ENCODE data around the gene PALS2.

Gene PALS2

DNA sequence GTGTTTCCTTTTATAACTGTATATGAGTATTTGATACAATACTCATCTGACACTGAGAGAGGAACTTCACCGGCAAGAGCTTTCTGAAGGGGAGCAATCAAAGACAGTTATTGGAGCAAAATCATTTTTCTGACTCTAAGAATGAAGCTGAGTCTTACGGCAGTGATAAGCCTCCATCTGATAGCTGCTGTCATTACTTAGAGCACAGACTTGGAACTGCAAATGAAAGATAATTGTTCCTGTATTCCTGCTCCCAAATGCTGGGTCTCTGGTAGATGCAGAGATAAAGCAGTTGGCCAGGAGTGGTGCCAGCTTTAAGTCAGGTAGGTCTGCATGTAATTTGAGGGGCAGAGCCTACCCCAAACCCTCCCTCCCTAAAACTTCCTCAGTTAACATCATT lies 2.3 kb upstream of the PALS2 start:
- TF ChIP-seq TAF1 (IDR thresholded peaks at IDR 0.05; ENCODE audit: borderline replicate concordance, insufficient read depth, low read length): no peak
- TF ChIP-seq, protein P1, sequence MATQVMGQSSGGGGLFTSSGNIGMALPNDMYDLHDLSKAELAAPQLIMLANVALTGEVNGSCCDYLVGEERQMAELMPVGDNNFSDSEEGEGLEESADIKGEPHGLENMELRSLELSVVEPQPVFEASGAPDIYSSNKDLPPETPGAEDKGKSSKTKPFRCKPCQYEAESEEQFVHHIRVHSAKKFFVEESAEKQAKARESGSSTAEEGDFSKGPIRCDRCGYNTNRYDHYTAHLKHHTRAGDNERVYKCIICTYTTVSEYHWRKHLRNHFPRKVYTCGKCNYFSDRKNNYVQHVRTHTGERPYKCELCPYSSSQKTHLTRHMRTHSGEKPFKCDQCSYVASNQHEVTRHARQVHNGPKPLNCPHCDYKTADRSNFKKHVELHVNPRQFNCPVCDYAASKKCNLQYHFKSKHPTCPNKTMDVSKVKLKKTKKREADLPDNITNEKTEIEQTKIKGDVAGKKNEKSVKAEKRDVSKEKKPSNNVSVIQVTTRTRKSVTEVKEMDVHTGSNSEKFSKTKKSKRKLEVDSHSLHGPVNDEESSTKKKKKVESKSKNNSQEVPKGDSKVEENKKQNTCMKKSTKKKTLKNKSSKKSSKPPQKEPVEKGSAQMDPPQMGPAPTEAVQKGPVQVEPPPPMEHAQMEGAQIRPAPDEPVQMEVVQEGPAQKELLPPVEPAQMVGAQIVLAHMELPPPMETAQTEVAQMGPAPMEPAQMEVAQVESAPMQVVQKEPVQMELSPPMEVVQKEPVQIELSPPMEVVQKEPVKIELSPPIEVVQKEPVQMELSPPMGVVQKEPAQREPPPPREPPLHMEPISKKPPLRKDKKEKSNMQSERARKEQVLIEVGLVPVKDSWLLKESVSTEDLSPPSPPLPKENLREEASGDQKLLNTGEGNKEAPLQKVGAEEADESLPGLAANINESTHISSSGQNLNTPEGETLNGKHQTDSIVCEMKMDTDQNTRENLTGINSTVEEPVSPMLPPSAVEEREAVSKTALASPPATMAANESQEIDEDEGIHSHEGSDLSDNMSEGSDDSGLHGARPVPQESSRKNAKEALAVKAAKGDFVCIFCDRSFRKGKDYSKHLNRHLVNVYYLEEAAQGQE (IDR thresholded peaks at IDR 0.05; ENCODE audit: insufficient read depth in 1 of 2, low read depth in 2 of 2, low read length in 2 of 2): no peak
- no peak for TF ChIP-seq FOXP2 (optimal IDR thresholded peaks at IDR 0.05; ENCODE audit: borderline replicate concordance, extremely low read depth, extremely low read length, insufficient read depth)
- no peak for TF ChIP-seq POLR2AphosphoS5 (IDR thresholded peaks at IDR 0.05; ENCODE audit: low read depth, low read length)
- TF ChIP-seq SIN3A (IDR thresholded peaks at IDR 0.05; ENCODE audit: borderline replicate concordance, insufficient read depth, low read length): no peak

GRCh38 chr7:24572016-24572392 lies 1.2 kb upstream of the PALS2 start:
- TF ChIP-seq, protein P1 (IDR thresholded peaks at IDR 0.05; ENCODE audit: insufficient read depth in 1 of 2, low read depth in 2 of 2, low read length in 2 of 2): no peak
- no peak for TF ChIP-seq TAF1 (IDR thresholded peaks at IDR 0.05; ENCODE audit: borderline replicate concordance, insufficient read depth, low read length)
- TF ChIP-seq POLR2AphosphoS5 (IDR thresholded peaks at IDR 0.05; ENCODE audit: low read depth, low read length): no peak
- no peak for TF ChIP-seq FOXP2 (optimal IDR thresholded peaks at IDR 0.05; ENCODE audit: borderline replicate concordance, extremely low read depth, extremely low read length, insufficient read depth)
- no peak for TF ChIP-seq SIN3A (IDR thresholded peaks at IDR 0.05; ENCODE audit: borderline replicate concordance, insufficient read depth, low read length)

DNA sequence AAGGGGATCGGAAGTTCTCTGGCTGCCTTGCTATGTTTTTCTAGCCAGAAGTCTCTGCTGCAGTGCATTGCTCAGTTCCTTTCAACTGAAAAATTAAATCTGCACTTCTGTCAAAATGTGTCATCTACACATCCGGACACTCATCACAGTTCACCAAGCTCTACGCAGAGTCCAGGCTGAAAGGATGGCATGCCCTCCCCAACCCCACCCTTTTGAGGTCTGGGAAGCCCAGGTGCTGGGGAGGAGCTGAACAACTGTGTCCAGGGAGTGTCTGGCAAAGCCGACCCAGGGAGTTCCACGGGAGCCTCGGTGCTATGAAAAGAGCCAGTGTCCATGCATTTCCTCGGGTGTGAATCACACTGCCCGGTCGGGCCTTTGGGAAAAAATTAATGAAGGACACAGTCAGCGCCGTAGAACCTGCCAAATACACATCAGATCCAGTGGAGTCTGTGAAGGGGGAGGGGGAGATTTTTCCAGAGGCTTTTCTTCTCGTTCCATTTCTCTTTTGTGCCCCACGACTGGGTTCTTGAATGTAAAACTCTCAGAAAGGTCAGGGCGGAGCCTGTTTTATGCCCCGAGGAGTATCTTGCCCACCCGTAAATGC lies 757 bp upstream of the PALS2 start:
- 0 out of 2 replicates have a peak, but pooled peaks have one; percentile 2 for TF ChIP-seq TAF1 (IDR thresholded peaks at IDR 0.05; ENCODE audit: borderline replicate concordance, insufficient read depth, low read length)
- TF ChIP-seq, protein P1 (IDR thresholded peaks at IDR 0.05; ENCODE audit: insufficient read depth in 1 of 2, low read depth in 2 of 2, low read length in 2 of 2): no peak
- TF ChIP-seq POLR2AphosphoS5 (IDR thresholded peaks at IDR 0.05; ENCODE audit: low read depth, low read length): no peak

- TF ChIP-seq SIN3A (IDR thresholded peaks at IDR 0.05; ENCODE audit: borderline replicate concordance, insufficient read depth, low read length): peak; percentile 26; the same call in 1 of the 2 replicates
- no peak for TF ChIP-seq FOXP2 (optimal IDR thresholded peaks at IDR 0.05; ENCODE audit: borderline replicate concordance, extremely low read depth, extremely low read length, insufficient read depth)
Measured at GRCh38 chr7:24573554-24574338, 494 bp downstream of the PALS2 start.

- TF ChIP-seq POLR2AphosphoS5 (IDR thresholded peaks at IDR 0.05; ENCODE audit: low read depth, low read length) (no peak), TAF1 (IDR thresholded peaks at IDR 0.05; ENCODE audit: borderline replicate concordance, insufficient read depth, low read length) (no peak), FOXP2 (optimal IDR thresholded peaks at IDR 0.05; ENCODE audit: borderline replicate concordance, extremely low read depth, extremely low read length, insufficient read depth) (no peak), SIN3A (IDR thresholded peaks at IDR 0.05; ENCODE audit: borderline replicate concordance, insufficient read depth, low read length) (no peak)
- TF ChIP-seq, protein P1 (IDR thresholded peaks at IDR 0.05; ENCODE audit: insufficient read depth in 1 of 2, low read depth in 2 of 2, low read length in 2 of 2): no peak
Measured at GRCh38 chr7:24574386-24574785, 1.1 kb downstream of the PALS2 start.
